ACHN (cell line): ENCODE measurements around the gene USP26.
"Not testable (repeated sequence)": the region's sequence is repeated elsewhere in the genome, so short reads cannot be mapped to it uniquely, and the experiment has no call there.

Experiments used
- DNase-seq: peaks from one replicate; pipeline ENCODE4 v3.0.0-alpha.2; 2015
- in situ Hi-C: cut with HindIII; loops from 2 replicates; pipeline ENCODE4 v1.10.0; 2017; ENCODE audit warnings: low sequenced_read_pairs, low pct_ligation_motif_present, low pct_unique_long_range_greater_than_20kb

USP26 gene, protein sequence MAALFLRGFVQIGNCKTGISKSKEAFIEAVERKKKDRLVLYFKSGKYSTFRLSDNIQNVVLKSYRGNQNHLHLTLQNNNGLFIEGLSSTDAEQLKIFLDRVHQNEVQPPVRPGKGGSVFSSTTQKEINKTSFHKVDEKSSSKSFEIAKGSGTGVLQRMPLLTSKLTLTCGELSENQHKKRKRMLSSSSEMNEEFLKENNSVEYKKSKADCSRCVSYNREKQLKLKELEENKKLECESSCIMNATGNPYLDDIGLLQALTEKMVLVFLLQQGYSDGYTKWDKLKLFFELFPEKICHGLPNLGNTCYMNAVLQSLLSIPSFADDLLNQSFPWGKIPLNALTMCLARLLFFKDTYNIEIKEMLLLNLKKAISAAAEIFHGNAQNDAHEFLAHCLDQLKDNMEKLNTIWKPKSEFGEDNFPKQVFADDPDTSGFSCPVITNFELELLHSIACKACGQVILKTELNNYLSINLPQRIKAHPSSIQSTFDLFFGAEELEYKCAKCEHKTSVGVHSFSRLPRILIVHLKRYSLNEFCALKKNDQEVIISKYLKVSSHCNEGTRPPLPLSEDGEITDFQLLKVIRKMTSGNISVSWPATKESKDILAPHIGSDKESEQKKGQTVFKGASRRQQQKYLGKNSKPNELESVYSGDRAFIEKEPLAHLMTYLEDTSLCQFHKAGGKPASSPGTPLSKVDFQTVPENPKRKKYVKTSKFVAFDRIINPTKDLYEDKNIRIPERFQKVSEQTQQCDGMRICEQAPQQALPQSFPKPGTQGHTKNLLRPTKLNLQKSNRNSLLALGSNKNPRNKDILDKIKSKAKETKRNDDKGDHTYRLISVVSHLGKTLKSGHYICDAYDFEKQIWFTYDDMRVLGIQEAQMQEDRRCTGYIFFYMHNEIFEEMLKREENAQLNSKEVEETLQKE

GRCh38 chrX:133097031-133097430, at the start of gene USP26:
Gene USP26, minus strand, starts transcription at chrX:133097109. Its CDS starts 68,889 bp downstream, at chrX:133028220.
- no peak for DNase-seq
- in situ Hi-C loops = no loop called here

DNA sequence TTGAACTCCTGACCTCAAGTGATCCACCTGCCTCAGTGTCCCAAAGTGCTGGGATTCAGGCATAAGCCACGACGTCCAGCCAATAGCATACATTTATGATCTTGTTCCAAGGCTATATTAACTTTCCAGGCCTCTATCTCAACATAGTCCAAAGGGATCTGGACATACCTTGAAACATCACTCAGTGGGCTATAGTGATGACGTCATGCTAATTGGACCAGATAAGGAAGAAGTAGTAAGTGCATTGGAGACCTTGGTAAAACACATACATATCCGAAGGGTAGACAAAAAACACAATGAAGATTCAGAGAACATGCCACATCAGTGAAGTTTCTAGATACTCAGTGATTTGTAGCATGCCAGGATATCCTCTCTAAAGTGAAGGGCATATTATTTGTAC, 37.4 kb upstream of the USP26 start:
- in situ Hi-C loops = no loop called here
- DNase-seq = no peak

GRCh38 chrX:133120406-133120805, 23.5 kb upstream of the USP26 start:
- no peak for DNase-seq
- in situ Hi-C loops = no loop called here

DNA sequence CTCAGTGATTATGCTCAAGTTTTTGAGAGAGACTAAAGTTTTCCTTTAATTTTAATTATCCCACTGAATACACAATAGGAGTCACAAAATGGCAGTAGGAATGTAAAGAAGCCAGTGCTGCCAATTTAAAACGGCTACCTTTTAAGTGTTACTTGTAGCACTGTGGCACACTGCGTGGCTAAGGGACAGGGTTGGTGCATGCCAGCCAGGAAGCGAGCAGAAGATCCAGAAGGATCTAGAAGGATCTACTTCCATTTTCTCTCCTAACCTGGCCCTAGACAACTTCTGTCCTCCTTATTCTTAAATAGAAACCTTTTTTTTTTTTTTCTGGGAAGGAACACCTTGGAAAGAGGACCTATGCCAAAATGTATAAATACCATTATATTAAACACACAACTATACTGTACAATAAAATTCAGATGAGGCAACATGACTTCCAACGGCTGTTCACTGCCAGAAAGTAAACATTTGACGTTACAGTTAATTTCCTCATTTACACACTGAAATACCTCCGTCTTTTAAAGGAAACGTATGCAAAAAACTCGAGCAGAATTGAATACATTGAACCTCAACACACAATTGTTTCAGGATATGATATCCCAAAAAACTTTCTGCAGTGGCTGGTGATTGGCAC, 2.7 kb downstream of the USP26 start:
- in situ Hi-C loops = no loop called here
- DNase-seq = no peak

- no peak for DNase-seq
- in situ Hi-C loops = no loop called here
Observed at GRCh38 chrX:133090236-133090809, 6.6 kb downstream of the USP26 start.

DNA sequence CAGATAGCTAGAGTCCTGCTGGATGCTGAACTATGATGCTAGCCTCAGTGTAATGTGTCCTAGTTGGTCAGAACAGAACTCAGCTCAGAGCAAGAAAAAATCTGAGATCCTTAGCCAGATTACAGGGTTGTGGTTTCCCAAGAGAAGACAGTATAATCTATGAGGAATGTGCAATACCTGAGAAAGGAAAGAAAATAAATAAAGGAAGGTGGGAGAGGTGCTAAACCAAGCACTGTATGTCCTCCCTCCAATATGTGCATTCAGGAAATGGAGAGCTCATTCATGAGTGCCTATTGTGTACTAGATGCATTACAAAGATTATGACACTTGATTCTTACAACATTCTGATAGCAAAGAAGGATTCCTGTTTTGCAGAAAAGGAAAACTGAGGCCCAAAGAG, 7.5 kb downstream of the USP26 start:
- no peak for DNase-seq
- in situ Hi-C loops = no loop called here

DNA sequence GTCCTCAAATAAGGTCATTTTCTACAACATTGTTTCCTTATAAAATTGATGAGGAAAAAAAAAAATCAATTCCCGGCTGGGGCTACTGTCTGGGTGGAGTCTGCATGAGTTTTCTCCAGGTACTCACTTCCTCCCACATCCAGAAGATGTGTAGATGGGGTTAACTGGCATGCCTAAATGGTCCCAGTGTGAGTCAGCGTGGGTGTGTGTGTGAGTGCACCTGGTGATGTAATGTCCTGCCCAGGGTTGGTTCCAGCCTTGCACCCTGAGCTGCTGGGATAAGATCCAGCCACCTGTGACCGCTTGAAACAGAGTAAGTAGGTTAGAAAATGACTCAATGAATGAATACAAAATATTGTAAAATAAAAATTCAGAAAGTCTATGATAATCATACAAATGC, 11.1 kb downstream of the USP26 start:
- in situ Hi-C loops = no loop called here
- no peak for DNase-seq

DNA sequence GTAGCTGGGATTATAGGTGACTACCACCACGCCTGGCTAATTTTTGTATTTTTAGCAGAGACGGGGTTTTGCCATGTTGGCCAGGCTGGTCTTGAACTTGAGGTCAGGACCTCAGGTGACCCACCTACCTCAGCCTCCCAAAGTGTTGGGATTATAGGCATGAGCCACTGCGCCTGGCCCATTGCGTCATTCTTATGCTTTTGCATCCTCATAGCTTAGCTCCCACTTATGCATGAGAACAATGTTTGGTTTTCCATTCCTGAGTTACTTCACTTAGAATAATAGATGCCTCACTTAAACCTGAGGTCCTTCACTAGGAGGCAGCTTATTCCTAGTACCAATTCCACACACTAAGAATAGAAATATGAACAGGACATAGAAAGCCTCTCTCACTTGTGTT, 11.9 kb downstream of the USP26 start:
- DNase-seq, in situ Hi-C loops: not testable (repeated sequence)

DNA sequence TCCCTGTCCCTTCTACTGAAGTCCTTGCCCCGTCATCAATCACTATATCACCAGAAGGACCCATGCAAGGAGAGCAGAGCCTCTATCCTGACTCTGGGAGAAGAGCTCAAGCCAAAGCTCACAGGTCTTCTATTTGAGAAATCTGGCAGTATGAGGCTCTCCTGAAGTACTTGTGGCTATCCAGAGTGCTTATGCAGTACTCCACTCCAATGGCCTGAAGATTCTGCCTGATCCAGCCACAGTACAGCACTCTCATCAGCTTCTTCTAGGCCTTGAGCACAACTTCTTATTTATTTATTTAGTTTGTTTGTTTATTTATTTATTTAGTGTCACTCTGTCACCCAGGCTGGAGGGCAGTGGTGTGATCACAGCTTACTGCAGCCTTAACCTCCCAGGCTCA, 13.0 kb downstream of the USP26 start:
- in situ Hi-C loops = no loop called here

GRCh38 chrX:133081990-133082389, 14.9 kb downstream of the USP26 start:
- in situ Hi-C loops = no loop called here
- DNase-seq = no peak

More for the DNA sequence above, 13.0 kb downstream of the USP26 start:
- no peak for DNase-seq

GRCh38 chrX:133077856-133078255, 19.1 kb downstream of the USP26 start:
- in situ Hi-C loops = not testable (repeated sequence)

DNA sequence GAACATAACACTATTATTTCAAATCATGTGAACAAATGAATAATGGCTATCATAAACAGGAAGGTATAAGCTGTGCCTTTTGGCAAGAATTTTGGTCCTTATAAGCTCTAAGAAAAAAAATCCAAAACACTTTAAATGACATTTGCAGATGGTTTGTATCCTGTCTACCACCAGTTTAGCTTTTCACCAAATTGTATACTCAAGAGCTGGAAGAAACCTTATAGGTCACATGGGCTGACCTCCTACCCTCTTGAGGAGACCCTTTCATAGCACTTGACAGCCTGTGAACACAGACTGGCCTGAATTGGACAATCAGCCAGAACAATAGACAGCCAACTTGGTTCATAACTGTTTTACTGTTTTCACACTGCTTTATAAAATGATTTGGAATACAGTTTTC, 24.3 kb downstream of the USP26 start:
- no peak for DNase-seq
- in situ Hi-C loops = no loop called here

More at GRCh38 chrX:133077856-133078255, 19.1 kb downstream of the USP26 start:
- not testable (repeated sequence) for DNase-seq

DNA sequence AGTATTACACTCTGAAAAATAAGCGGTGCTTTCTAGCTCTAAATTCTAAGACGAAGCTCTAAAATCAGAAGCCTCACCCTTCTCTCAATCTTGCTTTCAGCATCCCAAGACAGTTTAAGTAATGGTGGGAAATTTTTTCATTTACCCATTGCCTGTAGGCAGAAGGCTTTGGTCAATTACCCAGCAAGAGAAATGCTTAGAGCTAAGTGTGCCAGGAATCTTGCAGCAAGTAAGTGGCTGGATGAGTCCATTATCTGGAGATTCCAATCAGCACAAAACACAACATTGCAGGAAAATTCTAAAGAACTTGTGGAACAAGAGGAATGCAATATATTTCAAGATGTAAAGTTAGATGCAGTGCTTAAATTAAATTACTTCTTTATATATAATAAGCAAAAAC, 28.4 kb downstream of the USP26 start:
- DNase-seq = no peak
- in situ Hi-C loops = no loop called here

- DNase-seq = no peak
- in situ Hi-C loops = no loop called here
Observed at GRCh38 chrX:133056341-133056740, 40.6 kb downstream of the USP26 start.

GRCh38 chrX:133054761-133055405, 42.0 kb downstream of the USP26 start:
- no peak for DNase-seq
- in situ Hi-C loops = no loop called here

DNA sequence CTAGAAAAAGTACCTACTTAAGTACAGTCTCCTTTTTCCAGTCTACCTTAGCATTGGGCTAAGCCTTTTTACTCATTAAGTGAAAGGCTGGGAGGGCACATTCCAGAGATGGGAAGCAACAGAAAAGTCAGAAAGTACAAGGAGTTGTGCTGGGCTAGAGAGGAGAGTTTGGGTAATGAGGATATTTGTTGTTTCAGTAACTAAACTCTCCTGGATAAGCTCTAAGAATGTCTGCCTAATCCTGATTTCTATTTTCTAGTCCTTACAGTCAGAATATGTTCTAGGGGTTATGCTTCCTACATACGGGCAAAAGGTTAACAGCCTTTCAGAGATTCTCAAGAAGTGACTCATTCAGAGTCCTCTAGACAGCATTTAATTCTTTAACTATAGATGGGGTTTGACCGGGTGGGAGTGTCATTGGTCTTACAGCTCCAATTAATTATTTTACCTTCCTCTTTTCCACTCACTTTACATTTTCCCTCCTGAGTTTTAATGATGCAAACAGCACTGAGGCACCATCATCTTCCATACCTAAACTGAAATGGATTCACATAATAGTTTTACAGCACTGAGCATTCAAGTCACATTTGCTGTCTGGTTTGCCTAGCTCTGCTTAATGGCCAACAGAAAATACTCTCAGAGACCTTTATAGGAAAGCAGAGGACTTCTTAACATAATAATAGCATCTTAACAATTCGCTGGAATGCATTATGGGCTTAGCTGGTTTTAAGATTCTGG, 42.9 kb downstream of the USP26 start:
- peak; percentile 47 for DNase-seq
- in situ Hi-C loops = no loop called here

- DNase-seq = no peak
- in situ Hi-C loops = no loop called here
Observed at GRCh38 chrX:133048751-133049150, 48.2 kb downstream of the USP26 start.

DNA sequence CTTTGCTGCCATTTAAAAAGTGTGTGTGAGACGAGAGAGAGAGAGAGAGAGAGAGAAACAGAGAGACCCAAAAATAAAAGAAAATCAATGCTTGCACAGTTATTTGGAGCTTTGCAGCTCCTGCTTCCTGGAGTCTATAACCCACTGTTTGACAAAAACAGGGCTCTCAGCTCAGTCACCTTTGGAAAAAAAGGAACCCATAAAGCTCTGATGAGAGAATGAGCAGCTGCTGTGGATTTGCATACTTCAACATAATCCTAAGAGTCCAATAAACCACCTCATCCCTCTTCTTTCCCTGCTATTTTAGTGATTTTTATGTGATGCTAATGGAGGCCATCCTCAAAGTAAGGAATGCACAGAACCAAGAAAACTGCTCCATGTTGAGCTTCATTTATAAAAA, 50.3 kb downstream of the USP26 start:
- in situ Hi-C loops = no loop called here
- no peak for DNase-seq
